HK-2 (cell line): ENCODE results near the gene TMEM131.

Experiments used
- DNase-seq: peaks from one replicate; pipeline ENCODE4 v3.0.0-alpha.2; 2018; ENCODE audit not compliant: unreplicated experiment

The TMEM131 gene

GRCh38 chr2:98020516-98020915 lies 24.8 kb upstream of the TMEM131 start:
- no peak for DNase-seq

DNA sequence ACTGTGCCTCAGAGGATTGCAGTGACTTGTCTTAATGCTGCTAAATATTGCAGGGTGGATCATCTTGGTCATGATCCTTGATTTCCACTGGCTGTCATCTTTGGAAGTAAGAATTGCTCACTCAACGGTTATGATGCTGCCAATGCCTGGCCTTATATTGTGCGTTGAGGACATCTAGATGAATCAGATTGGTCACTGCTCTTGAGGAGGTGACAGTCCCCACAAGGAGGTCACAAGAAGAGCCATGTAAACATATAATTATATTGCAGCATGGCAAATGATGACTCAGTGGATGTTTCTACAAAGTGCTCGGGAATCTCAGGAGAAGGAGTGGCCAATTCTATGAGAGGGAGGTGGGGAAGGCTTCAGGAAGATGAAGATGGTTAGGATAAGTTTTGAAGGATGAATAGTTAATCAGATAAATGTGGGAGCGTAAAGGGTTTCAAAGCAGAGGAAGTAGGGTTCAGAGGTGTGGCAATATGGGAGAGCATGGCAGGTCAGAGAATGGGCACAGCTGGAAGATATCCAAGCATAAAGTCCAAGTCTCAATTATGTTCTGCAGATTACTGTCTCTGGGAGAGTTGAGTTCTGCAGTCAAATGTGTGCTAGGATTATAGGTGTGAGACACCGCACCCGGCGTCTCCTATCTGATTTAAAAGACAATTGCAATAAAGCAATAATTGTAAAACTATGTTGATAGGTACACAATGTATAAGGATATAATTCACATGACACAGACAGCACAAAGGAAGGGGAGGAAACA lies 21.3 kb upstream of the TMEM131 start:
- no peak for DNase-seq

DNA sequence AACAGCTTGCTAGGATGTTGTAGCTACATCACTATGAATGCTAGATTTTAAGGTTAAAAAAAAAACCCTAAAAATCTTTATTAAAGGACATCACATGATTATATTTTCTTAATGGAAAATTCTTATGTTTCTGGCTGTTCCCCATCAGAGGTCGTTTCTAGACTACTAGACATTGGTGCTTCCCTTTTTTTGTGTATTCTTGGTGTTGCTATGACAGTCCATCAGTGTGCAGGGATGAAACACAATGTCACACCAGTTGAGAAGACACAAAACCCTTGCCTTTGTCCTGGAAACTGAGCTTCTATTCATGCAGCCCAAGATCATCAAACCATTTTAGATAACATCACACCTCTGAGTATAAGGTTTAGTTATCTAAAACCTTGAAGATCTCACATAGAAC lies 19.9 kb upstream of the TMEM131 start:
- DNase-seq = no peak

- DNase-seq = no peak
Observed at GRCh38 chr2:98014379-98014778, 18.6 kb upstream of the TMEM131 start.

- DNase-seq = no peak
Observed at GRCh38 chr2:98013407-98014042, 17.8 kb upstream of the TMEM131 start.

- DNase-seq = no peak
Observed at GRCh38 chr2:98012561-98012991, 16.8 kb upstream of the TMEM131 start.

GRCh38 chr2:98009887-98010760 lies 14.4 kb upstream of the TMEM131 start:
- DNase-seq = no peak

DNA sequence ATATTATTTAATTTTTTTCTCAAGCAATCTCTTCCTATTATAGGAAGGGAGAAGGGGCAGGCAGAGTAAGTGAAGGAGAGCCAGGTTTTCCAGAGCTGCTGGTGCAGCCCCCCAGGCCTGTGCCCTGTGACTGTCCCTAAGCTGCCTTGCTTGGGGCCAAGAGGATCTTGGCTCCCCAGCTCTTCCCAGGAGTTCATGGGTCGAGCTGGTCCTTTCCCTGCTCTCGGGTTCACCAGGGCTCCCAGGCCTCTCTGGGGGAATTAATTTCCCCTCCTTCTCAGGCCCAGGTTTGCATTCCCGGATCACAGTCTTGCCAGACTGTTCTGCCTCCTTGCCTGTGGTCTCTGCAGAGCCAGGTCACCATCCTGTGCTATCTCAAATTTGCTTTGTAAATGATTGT lies 12.7 kb upstream of the TMEM131 start:
- DNase-seq = no peak

DNA sequence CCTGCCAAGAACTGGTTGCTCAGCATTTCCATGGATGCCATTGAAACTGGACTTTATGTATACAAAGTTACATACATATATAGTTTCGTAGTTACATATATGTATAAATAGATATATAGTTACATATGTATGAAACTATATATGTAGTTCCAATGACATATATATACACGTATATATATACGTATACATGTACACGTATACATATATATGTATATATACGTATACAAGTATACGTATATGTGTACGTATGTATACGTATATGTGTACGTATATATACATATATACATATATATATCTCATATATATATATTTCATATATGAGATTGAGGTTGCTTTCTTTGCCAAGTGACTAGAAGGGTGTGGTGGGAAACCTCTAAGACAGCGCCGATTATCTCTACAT lies 10.6 kb upstream of the TMEM131 start:
- DNase-seq = no peak

GRCh38 chr2:98004613-98005012 lies 8.9 kb upstream of the TMEM131 start:
- no peak for DNase-seq

GRCh38 chr2:98004047-98004446 lies 8.3 kb upstream of the TMEM131 start:
- DNase-seq = no peak

- DNase-seq = no peak
Observed at GRCh38 chr2:97999536-97999935, 3.8 kb upstream of the TMEM131 start.

- no peak for DNase-seq
Observed at GRCh38 chr2:97998431-97999005, 2.8 kb upstream of the TMEM131 start.

GRCh38 chr2:97997784-97998392 lies 2.1 kb upstream of the TMEM131 start:
- DNase-seq = no peak

DNA sequence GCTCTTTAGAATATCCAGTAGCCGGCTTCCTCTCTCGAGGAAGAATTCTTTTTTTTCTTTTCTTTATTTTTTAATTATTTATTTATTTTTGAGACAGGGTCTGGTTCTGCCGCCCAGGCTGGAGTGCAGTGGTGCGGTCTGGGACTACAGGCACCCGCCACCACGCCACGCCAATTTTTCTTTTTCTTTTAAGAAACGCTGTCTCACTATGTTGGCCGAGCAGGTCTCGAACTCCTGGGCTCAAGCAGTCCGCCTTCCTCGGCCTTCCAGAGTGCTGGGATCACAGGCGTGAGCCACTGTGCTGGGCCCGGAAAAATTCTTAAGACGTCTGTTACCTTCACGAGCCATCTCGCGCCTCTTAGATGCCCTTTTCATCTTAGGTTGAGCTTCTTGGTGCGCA lies 931 bp upstream of the TMEM131 start:
- DNase-seq = no peak

GRCh38 chr2:97995026-97995733 lies 568 bp downstream of the TMEM131 start:
- DNase-seq = no peak

GRCh38 chr2:97994476-97994875 lies 1.3 kb downstream of the TMEM131 start:
- no peak for DNase-seq

GRCh38 chr2:97993926-97994325 lies 1.8 kb downstream of the TMEM131 start:
- DNase-seq = no peak

DNA sequence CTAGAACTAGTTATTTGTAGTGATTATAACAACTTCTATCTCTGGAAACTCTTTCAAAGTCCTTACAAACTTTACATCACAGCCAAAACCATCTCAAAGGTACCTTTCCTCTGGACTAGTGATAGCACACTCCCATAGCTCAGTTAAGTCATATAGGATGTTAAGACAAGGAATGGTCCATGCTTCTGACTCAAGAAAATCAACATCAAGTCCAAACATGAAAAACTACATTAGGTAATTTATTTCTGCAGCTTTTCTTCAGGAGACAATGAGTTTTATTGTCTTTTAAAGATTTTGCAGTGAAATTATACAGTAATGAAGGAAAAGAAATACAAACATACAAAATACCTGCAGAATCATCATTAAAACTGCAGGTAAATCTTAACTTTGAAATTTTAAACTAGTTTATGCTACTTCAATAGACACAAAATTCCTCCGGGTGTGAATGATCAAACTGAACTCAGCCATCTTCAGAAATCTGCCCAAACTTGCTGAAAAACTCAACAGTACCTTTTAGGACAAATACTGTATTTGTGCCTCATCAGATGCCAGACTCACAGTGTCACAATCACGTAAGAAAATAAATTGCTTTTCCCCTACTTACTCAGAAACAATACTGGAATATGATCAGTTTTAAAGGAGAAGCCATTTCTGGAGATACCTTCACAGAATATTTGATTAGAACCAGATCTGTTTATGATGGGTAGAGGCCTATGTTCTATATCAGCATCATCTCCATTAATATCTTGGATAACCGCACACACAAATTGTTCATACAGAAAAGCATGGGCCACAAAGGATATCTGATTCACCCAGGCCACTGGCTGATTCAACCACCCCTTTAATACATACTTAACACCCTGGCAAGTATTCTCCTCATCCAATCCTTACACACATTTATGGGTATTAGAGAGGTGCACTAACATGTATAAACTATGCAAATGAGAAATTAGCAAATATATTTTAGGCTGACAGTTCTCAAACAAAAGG lies 2.6 kb downstream of the TMEM131 start:
- no peak for DNase-seq
